Measurements from ENCODE around the gene MYOD1. TPM values are rescaled to one million over a fixed set of nuclear protein-coding genes. Genes with fewer than 3 reads are reported as not detected.

Gene MYOD1
- total and polyA plus RNA-seq, 2 of the 13 experiments (the other 11 are each of a cell fraction or from before 2014, with no cell fraction given): not detected

DNA sequence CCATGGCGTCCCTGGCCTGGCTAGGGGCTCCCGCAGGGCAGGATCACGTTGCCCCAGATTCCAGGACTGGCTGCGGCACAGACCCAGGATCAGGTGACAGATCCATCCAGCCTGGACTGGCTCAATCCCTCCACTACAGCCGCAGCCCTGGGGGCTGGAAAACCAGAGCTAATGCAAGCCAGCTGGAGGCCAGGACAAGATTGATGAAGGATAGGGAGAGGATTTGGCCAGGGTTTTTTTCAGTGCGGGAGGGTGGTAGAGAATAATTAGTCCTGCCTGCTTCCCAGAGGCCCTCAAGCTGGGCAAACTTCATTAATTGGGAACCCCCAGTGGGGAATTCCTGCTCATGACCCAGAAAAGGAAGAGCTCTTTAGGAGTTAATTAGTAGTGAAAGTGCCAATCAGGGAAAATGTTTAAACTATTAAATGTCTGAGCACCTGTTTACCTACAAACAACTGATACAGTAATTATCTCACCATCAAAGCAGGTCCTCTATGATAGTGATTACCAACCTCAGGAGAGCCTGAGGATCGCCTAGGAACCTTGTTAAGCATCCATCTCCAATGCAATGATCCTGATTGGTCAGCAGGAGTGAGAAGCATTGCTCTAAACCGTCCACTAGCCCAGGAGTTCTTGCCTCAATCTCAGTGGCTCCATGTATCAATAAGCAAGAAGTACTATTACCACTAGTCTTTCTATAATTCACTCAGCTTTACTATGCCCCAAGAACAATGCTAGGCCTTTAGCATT is 33.0 kb upstream of the MYOD1 start:
- FAIRE-seq (no peak), ATAC-seq (no peak), DNase-seq (ENCODE audit: low spot score) (no peak)
- Histone ChIP-seq H3K79me2 (ENCODE audit: insufficient read depth, low read length) (no peaks in the 10 kb centered on the region), H3K9me3 (ENCODE audit: low read length) (no peaks in the 10 kb centered on the region), H2AFZ (ENCODE audit: low read length) (no peak overlapping the region), H3K36me3 (replicated peaks in 1 of 2; ENCODE audit: control insufficient read depth in 1 of 2, insufficient read depth in 2 of 2, low read length in 2 of 2) (no peaks in the 10 kb centered on the region), H3K4me3 (replicated peaks in 1 of 3; ENCODE audit: insufficient read depth in 1 of 3, low read depth in 2 of 3, low read length in 3 of 3) (no peak overlapping the region), H3K9ac (ENCODE audit: insufficient read depth, low read depth, low read length) (no peak overlapping the region), H4K20me1 (ENCODE audit: insufficient read depth, low read length) (no peaks in the 10 kb centered on the region), H3K4me1 (ENCODE audit: insufficient read depth, low read length) (peaks cover 10% of the 10 kb centered on the region; the same call in 1 of the 2 replicates), H3K27me3 (ENCODE audit: control insufficient read depth in 1 of 2, insufficient read depth in 2 of 2, low read length in 2 of 2) (peaks cover 1 to 43% of the 10 kb centered on the region in 2 experiments; a peak in 3 of 5 replicates), H3K4me2 (ENCODE audit: low read depth, low read length) (no peak overlapping the region), H3K27ac (ENCODE audit: extremely low read length, insufficient read depth, low read length) (no peak overlapping the region)
- POLR2A ChIA-PET: no interaction called here
- intact Hi-C loops (cut with micrococcal nuclease; ENCODE audit: unreplicated experiment) (no loop called here), in situ Hi-C loops (cut with HindIII; ENCODE audit: extremely low pct_ligation_motif_present, low pct_unique_long_range_greater_than_20kb) (no loop called here)
- CTCF ChIA-PET (ENCODE audit: low intra/inter-chr PET ratio, low total read pairs): no interaction called here
- no TSS peak for BruUV-seq (replicated peaks)
- 0% methylated on average over 3 of the region's 8 CpGs for WGBS (ENCODE audit: low lambda C conversion rate)
- TF ChIP-seq AGO2 (optimal IDR thresholded peaks at IDR 0.05; ENCODE audit: low read depth, low read length) (no peak), SUZ12 (IDR thresholded peaks at IDR 0.05; ENCODE audit: low read depth, low read length) (no peak), NFIB (CRISPR knock-in tag; IDR thresholded peaks at IDR 0.05; ENCODE audit: borderline replicate concordance) (no peak), ZNF142 (CRISPR knock-in tag; IDR thresholded peaks at IDR 0.05) (no peak)
- TF ChIP-seq, protein P1, sequence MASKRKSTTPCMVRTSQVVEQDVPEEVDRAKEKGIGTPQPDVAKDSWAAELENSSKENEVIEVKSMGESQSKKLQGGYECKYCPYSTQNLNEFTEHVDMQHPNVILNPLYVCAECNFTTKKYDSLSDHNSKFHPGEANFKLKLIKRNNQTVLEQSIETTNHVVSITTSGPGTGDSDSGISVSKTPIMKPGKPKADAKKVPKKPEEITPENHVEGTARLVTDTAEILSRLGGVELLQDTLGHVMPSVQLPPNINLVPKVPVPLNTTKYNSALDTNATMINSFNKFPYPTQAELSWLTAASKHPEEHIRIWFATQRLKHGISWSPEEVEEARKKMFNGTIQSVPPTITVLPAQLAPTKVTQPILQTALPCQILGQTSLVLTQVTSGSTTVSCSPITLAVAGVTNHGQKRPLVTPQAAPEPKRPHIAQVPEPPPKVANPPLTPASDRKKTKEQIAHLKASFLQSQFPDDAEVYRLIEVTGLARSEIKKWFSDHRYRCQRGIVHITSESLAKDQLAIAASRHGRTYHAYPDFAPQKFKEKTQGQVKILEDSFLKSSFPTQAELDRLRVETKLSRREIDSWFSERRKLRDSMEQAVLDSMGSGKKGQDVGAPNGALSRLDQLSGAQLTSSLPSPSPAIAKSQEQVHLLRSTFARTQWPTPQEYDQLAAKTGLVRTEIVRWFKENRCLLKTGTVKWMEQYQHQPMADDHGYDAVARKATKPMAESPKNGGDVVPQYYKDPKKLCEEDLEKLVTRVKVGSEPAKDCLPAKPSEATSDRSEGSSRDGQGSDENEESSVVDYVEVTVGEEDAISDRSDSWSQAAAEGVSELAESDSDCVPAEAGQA (IDR thresholded peaks at IDR 0.05; ENCODE audit: low read depth): no peak
- TF ChIP-seq, protein P1 (CRISPR knock-in tag; IDR thresholded peaks at IDR 0.05; ENCODE audit: borderline replicate concordance): no peak
